RWPE1 (cell line): Measurements from ENCODE around the gene STYK1.

Source experiments
- CTCF ChIA-PET: fragments of 350-600 bp; sonication (Branson Sonifier 250); formaldehyde crosslinking; extraction: SDS; loops from one replicate; lab custom pipeline; 2021; lab: Yijun Ruan, JAX
- POLR2A ChIA-PET: fragments of 400-600 bp; formaldehyde crosslinking; extraction: SDS; loops from one replicate; lab custom pipeline; 2020; ENCODE audit warnings: antibody characterized with exemption; ENCODE audit not compliant: low non-redundant PET; lab: Yijun Ruan, JAX
- DNase-seq: peaks from one replicate; pipeline ENCODE4 v3.0.0; 2012; ENCODE audit warnings: low spot score
- H3K27ac ChIP-seq: fragments of 450-650 bp; 2 replicates; pipeline ENCODE4 v1.5.1; 2017
- CTCF ChIP-seq: fragments of 450-650 bp; conservative IDR thresholded peaks from 2 replicates; pipeline ENCODE4 v1.5.1; 2017; ENCODE audit warnings: low read depth, mild to moderate bottlenecking

STYK1 gene

GRCh38 chr12:10709808-10710207, 36.0 kb upstream of the STYK1 start:
- no peak overlapping the region for H3K27ac ChIP-seq
- ChIA-PET CTCF (no interaction called here), POLR2A (no interaction called here)
- no peak for DNase-seq
- TF ChIP-seq CTCF, result no peak

- TF ChIP-seq CTCF, result no peak
Observed at GRCh38 chr12:10708862-10709261, 35.0 kb upstream of the STYK1 start.

GRCh38 chr12:10705655-10706054, 31.8 kb upstream of the STYK1 start:
- POLR2A ChIA-PET, result no interaction called here
- CTCF ChIA-PET, result no interaction called here
- H3K27ac ChIP-seq, result no peak overlapping the region
- no peak for DNase-seq
- TF ChIP-seq CTCF, result no peak

More at GRCh38 chr12:10708862-10709261, 35.0 kb upstream of the STYK1 start:
- no peak for DNase-seq
- ChIA-PET POLR2A (no interaction called here), CTCF (no interaction called here)
- H3K27ac ChIP-seq, result no peak overlapping the region

GRCh38 chr12:10701843-10702242, 28.0 kb upstream of the STYK1 start:
- H3K27ac ChIP-seq, result no peak overlapping the region
- CTCF ChIA-PET, result no interaction called here
- POLR2A ChIA-PET, result no interaction called here
- no peak for DNase-seq
- TF ChIP-seq CTCF, result no peak

- CTCF ChIA-PET, result no interaction called here
Observed at GRCh38 chr12:10701131-10701681, 27.4 kb upstream of the STYK1 start.

GRCh38 chr12:10700581-10700980, 26.7 kb upstream of the STYK1 start:
- ChIA-PET POLR2A (no interaction called here), CTCF (interaction anchor here (0.7 kb wide), 2 partner anchors 10 to 49 kb away, joined by 3 read pairs; no protein-coding TSS in a partner anchor)
- no peak for DNase-seq
- no peak for TF ChIP-seq CTCF
- no peak overlapping the region for H3K27ac ChIP-seq

More at GRCh38 chr12:10701131-10701681, 27.4 kb upstream of the STYK1 start:
- no peak for DNase-seq
- no peak for TF ChIP-seq CTCF
- POLR2A ChIA-PET, result no interaction called here
- H3K27ac ChIP-seq, result no peak overlapping the region

GRCh38 chr12:10697862-10698261, 24.0 kb upstream of the STYK1 start:
- no peak for TF ChIP-seq CTCF
- CTCF ChIA-PET, result interaction anchor here (0.6 kb wide), 1 partner anchor 62 kb away, joined by 3 read pairs; no protein-coding TSS in a partner anchor
- POLR2A ChIA-PET, result no interaction called here
- H3K27ac ChIP-seq, result no peak overlapping the region
- DNase-seq, result no peak
